Measurements from ENCODE around the gene HSPH1. TPM values are rescaled to one million over a fixed set of nuclear protein-coding genes. Genes with fewer than 3 reads are reported as not detected.

HSPH1 gene
- total RNA-seq, 1 experiment from 2014 or later: 116 TPM

DNA sequence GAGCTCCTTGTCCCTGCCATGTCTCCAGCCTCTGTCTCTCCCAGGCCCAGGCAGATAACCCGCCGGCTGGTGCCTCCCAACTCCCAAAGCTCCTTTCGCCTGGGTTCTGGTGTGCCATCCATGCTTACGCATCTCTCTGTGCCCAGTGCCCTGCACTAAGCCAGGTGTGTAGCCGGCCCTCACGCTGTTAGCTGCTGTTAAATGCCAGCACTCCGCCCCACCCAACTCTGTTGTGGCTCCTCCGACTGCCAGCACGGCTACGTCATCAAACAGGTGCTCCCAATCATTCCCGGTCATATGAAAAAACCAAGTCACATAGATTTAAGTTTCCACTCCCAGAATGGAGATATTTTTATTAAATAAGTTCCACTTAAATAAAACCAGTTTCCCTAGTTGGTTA lies 7.0 kb upstream of the HSPH1 start:
- Histone ChIP-seq H3K9me2 (ENCODE audit: insufficient read depth) (no peaks in the 10 kb centered on the region), H3K9me3 (ENCODE audit: control insufficient read depth in 1 of 2, insufficient read depth in 1 of 2, low read depth in 1 of 2, low read length in 2 of 2) (no peaks in the 10 kb centered on the region), H3K79me2 (ENCODE audit: insufficient read depth, low read length) (no peaks in the 10 kb centered on the region), H3K36me3 (ENCODE audit: control insufficient read depth in 1 of 2, insufficient read depth in 2 of 2, low read length in 2 of 2) (no peaks in the 10 kb centered on the region), H2AFZ (ENCODE audit: low read depth, low read length, poor library complexity, severe bottlenecking) (no peak overlapping the region), H3K9ac (ENCODE audit: low read length) (no peak overlapping the region), H4K20me1 (ENCODE audit: insufficient read depth) (no peaks in the 10 kb centered on the region), H3K4me3 (replicated peaks in 1 of 2; ENCODE audit: low read depth in 1 of 2, low read length in 2 of 2) (no peak overlapping the region), H3K27ac (ENCODE audit: low read depth, low read length) (no peak overlapping the region), H3K4me1 (ENCODE audit: control insufficient read depth in 1 of 2, insufficient read depth in 2 of 2, low read length in 2 of 2) (peaks cover 12 to 28% of the 10 kb centered on the region in 2 experiments), H3K27me3 (ENCODE audit: insufficient read depth, low read length) (no peaks in the 10 kb centered on the region), H3K4me2 (ENCODE audit: low read length) (no peak overlapping the region)
- POLR2A ChIA-PET: no interaction called here
- TF ChIP-seq, protein P1, sequence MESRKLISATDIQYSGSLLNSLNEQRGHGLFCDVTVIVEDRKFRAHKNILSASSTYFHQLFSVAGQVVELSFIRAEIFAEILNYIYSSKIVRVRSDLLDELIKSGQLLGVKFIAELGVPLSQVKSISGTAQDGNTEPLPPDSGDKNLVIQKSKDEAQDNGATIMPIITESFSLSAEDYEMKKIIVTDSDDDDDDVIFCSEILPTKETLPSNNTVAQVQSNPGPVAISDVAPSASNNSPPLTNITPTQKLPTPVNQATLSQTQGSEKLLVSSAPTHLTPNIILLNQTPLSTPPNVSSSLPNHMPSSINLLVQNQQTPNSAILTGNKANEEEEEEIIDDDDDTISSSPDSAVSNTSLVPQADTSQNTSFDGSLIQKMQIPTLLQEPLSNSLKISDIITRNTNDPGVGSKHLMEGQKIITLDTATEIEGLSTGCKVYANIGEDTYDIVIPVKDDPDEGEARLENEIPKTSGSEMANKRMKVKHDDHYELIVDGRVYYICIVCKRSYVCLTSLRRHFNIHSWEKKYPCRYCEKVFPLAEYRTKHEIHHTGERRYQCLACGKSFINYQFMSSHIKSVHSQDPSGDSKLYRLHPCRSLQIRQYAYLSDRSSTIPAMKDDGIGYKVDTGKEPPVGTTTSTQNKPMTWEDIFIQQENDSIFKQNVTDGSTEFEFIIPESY (IDR thresholded peaks at IDR 0.05; ENCODE audit: extremely low read depth, insufficient replicate concordance, low read length): no peak
- TF ChIP-seq CEBPB (IDR thresholded peaks at IDR 0.05; ENCODE audit: low read depth) (no peak), JUND (IDR thresholded peaks at IDR 0.05) (no peak), EZH2phosphoT487 (IDR thresholded peaks at IDR 0.05; ENCODE audit: borderline replicate concordance) (no peak), EZH2 (IDR thresholded peaks at IDR 0.05) (no peak)
- intact Hi-C loops (cut with micrococcal nuclease): no loop called here
- no peak for ATAC-seq
- RAD21 ChIA-PET (ENCODE audit: low non-redundant PET in 1 of 2, low total read pairs in 2 of 2, uncharacterized antibody in 2 of 2, unreplicated experiment in 2 of 2): no interaction called here
- DNase-seq (ENCODE audit: low read depth, low spot score): no peak
- no TSS peak for BruUV-seq (replicated peaks)
- CTCF ChIA-PET: no interaction called here

GRCh38 chr13:31168166-31168565 lies 6.5 kb upstream of the HSPH1 start:
- Histone ChIP-seq H3K4me1 (ENCODE audit: control insufficient read depth in 1 of 2, insufficient read depth in 2 of 2, low read length in 2 of 2) (peaks cover 12 to 26% of the 10 kb centered on the region in 2 experiments), H3K9me2 (ENCODE audit: insufficient read depth) (no peaks in the 10 kb centered on the region), H3K79me2 (ENCODE audit: insufficient read depth, low read length) (no peaks in the 10 kb centered on the region), H3K36me3 (ENCODE audit: control insufficient read depth in 1 of 2, insufficient read depth in 2 of 2, low read length in 2 of 2) (no peaks in the 10 kb centered on the region), H3K9me3 (ENCODE audit: control insufficient read depth in 1 of 2, insufficient read depth in 1 of 2, low read depth in 1 of 2, low read length in 2 of 2) (no peaks in the 10 kb centered on the region), H3K4me3 (replicated peaks in 1 of 2; ENCODE audit: low read depth in 1 of 2, low read length in 2 of 2) (no peak overlapping the region), H3K27me3 (ENCODE audit: insufficient read depth, low read length) (no peaks in the 10 kb centered on the region), H3K4me2 (ENCODE audit: low read length) (no peak overlapping the region), H3K27ac (ENCODE audit: low read depth, low read length) (no peak overlapping the region), H3K9ac (ENCODE audit: low read length) (no peak overlapping the region), H4K20me1 (ENCODE audit: insufficient read depth) (no peaks in the 10 kb centered on the region), H2AFZ (ENCODE audit: low read depth, low read length, poor library complexity, severe bottlenecking) (no peak overlapping the region)
- no TSS peak for BruUV-seq (replicated peaks)
- DNase-seq (ENCODE audit: low read depth, low spot score) (no peak), ATAC-seq (no peak)
- TF ChIP-seq YY1 (IDR thresholded peaks at IDR 0.05; ENCODE audit: extremely low read depth, insufficient replicate concordance, low read depth, low read length) (no peak), RAD21 (IDR thresholded peaks at IDR 0.05; ENCODE audit: low read depth) (no peak), TCF7L2 (IDR thresholded peaks at IDR 0.05; ENCODE audit: borderline replicate concordance, extremely low read depth, insufficient read depth, insufficient read length) (no peak), SIN3A (IDR thresholded peaks at IDR 0.05; ENCODE audit: low read depth) (no peak), POLR2A (IDR thresholded peaks at IDR 0.05; ENCODE audit: borderline replicate concordance, extremely low read depth, insufficient read depth, insufficient read length) (no peak)
- CTCF ChIA-PET: no interaction called here
- intact Hi-C loops (cut with micrococcal nuclease): no loop called here
- RAD21 ChIA-PET (ENCODE audit: low non-redundant PET in 1 of 2, low total read pairs in 2 of 2, uncharacterized antibody in 2 of 2, unreplicated experiment in 2 of 2): no interaction called here
- POLR2A ChIA-PET: no interaction called here
